Spleen (tissue), 10 donors: Measurements from ENCODE around the gene KRT10. TPM values are rescaled to one million over a fixed set of nuclear protein-coding genes. Genes with fewer than 3 reads are reported as not detected.

Source experiments
- polyA plus RNA-seq, 3 donors: library from polyadenylated mRNA; stranded (reverse); fragments of 200-250 nt; gene quantifications; one replicate each; pipeline ENCODE4 v1.2.1, GENCODE V29; 2013
- total RNA-seq, 7 donors: library from RNA; depleted of rRNA in 3 of 7; stranded (reverse); fragments of >200 nt in 3 of 7; fragmentation: NEBNext Ultra II Directional in 4 of 7; extraction: Animal tissue kit (Norgen Biotek cat#: 25700) in 4 of 7; gene quantifications; one replicate each; pipeline versions ENCODE4 v1.1.0 to v1.2.1, GENCODE V29; 2016 to 2021
- donor health status: healthy with polysubstance abuse.
- donor health status: DM: no; HTN: no; CAD: no; lungs with moderate emphysema.
- donor health status: DM: no; HTN: no; CAD: no.
- donor health status: Bipolar disorder and iron deficiency.
- donor health status: healthy.
- donor health status: DM: no; HTN: no; CAD: no.
- donor health status: DM: yes; HTN: yes; CAD: no.

KRT10 gene
- total and polyA plus RNA-seq, 10 donors = 4.3 to 41.8 (median 27.7) TPM

Other genes starting within 250 kb of the KRT10 start
- 100 to 1,000 TPM in 4 of 7 donors, 10 to 100 TPM in 3; 76.3 to 126 (median 102) TPM for gene SMARCE1, start 174.8 kb downstream of the KRT10 start, total RNA-seq
- 10 to 100 TPM; 74.2 to 79.6 (median 79.1) TPM for gene SMARCE1, start 174.8 kb downstream of the KRT10 start, polyA plus RNA-seq
- 10 to 100 TPM in 2 of 7 donors, 1 to 10 TPM in 5; 3.4 to 13.7 (median 5.3) TPM for gene KRT222, start 157.4 kb downstream of the KRT10 start, total RNA-seq
- gene KRT222, start 157.4 kb downstream of the KRT10 start, polyA plus RNA-seq = 1 to 10 TPM; 2.2 to 6.2 (median 3.8) TPM
- not detected for gene KRT24, start 118.9 kb downstream of the KRT10 start, total RNA-seq
- gene KRT24, start 118.9 kb downstream of the KRT10 start, polyA plus RNA-seq = under 1 TPM in 1 of 3 donors, not detected in 2; 0.03 TPM
- not detected for gene KRT25, start 67.3 kb downstream of the KRT10 start, total RNA-seq
- gene KRT25, start 67.3 kb downstream of the KRT10 start, polyA plus RNA-seq = not detected
- not detected for gene KRT26, start 50.4 kb downstream of the KRT10 start, total RNA-seq
- not detected for gene KRT26, start 50.4 kb downstream of the KRT10 start, polyA plus RNA-seq
- gene KRT27, start 40.1 kb downstream of the KRT10 start, total RNA-seq = not detected
- gene KRT27, start 40.1 kb downstream of the KRT10 start, polyA plus RNA-seq = under 1 TPM; 0.09 to 0.42 (median 0.12) TPM
- not detected for gene KRT28, start 22.7 kb downstream of the KRT10 start, total RNA-seq
- not detected for gene KRT28, start 22.7 kb downstream of the KRT10 start, polyA plus RNA-seq
- not detected for gene KRT12, start 44.6 kb upstream of the KRT10 start, total RNA-seq
- not detected for gene KRT12, start 44.6 kb upstream of the KRT10 start, polyA plus RNA-seq
- gene KRT20, start 62.6 kb upstream of the KRT10 start, total RNA-seq = not detected
- gene KRT20, start 62.6 kb upstream of the KRT10 start, polyA plus RNA-seq = under 1 TPM in 2 of 3 donors, not detected in 1; 0.07 to 0.45 TPM
- 10 to 100 TPM in 1 of 7 donors, 1 to 10 TPM in 6; 1.5 to 21.7 (median 6.3) TPM for gene KRT23, start 115.0 kb upstream of the KRT10 start, total RNA-seq
- gene KRT23, start 115.0 kb upstream of the KRT10 start, polyA plus RNA-seq = 1 to 10 TPM in 1 of 3 donors, under 1 TPM in 2; 0.03 to 1.2 (median 0.70) TPM
- not detected for gene KRT39, start 144.3 kb upstream of the KRT10 start, total RNA-seq
- not detected for gene KRT39, start 144.3 kb upstream of the KRT10 start, polyA plus RNA-seq
- gene KRT40, start 161.7 kb upstream of the KRT10 start, total RNA-seq = not detected
- gene KRT40, start 161.7 kb upstream of the KRT10 start, polyA plus RNA-seq = not detected
- gene KRTAP3-3, start 171.6 kb upstream of the KRT10 start, total RNA-seq = not detected
- not detected for gene KRTAP3-3, start 171.6 kb upstream of the KRT10 start, polyA plus RNA-seq
- not detected for gene KRTAP3-2, start 177.3 kb upstream of the KRT10 start, total RNA-seq
- gene KRTAP3-2, start 177.3 kb upstream of the KRT10 start, polyA plus RNA-seq = not detected
- gene KRTAP3-1, start 186.5 kb upstream of the KRT10 start, total RNA-seq = not detected
- not detected for gene KRTAP3-1, start 186.5 kb upstream of the KRT10 start, polyA plus RNA-seq
- not detected for gene KRTAP1-5, start 204.6 kb upstream of the KRT10 start, total RNA-seq
- gene KRTAP1-5, start 204.6 kb upstream of the KRT10 start, polyA plus RNA-seq = not detected
- not detected for gene KRTAP1-4, start 207.6 kb upstream of the KRT10 start, total RNA-seq
- not detected for gene KRTAP1-4, start 207.6 kb upstream of the KRT10 start, polyA plus RNA-seq
- gene KRTAP1-3, start 212.3 kb upstream of the KRT10 start, total RNA-seq = not detected
- gene KRTAP1-3, start 212.3 kb upstream of the KRT10 start, polyA plus RNA-seq = not detected
- gene KRTAP1-1, start 218.8 kb upstream of the KRT10 start, total RNA-seq = not detected
- not detected for gene KRTAP1-1, start 218.8 kb upstream of the KRT10 start, polyA plus RNA-seq
- not detected for gene KRTAP2-1, start 224.7 kb upstream of the KRT10 start, total RNA-seq
- gene KRTAP2-1, start 224.7 kb upstream of the KRT10 start, polyA plus RNA-seq = not detected
- not detected for gene KRTAP2-2, start 232.6 kb upstream of the KRT10 start, total RNA-seq
- not detected for gene KRTAP2-2, start 232.6 kb upstream of the KRT10 start, polyA plus RNA-seq
- not detected for gene KRTAP2-3, start 237.5 kb upstream of the KRT10 start, total RNA-seq
- gene KRTAP2-3, start 237.5 kb upstream of the KRT10 start, polyA plus RNA-seq = not detected
- not detected for gene KRTAP2-4, start 243.3 kb upstream of the KRT10 start, total RNA-seq
- not detected for gene KRTAP2-4, start 243.3 kb upstream of the KRT10 start, polyA plus RNA-seq